HG03342 (cell line): Measurements from ENCODE around the gene EFHD1.

Experiments
- ATAC-seq: cut with Tn5 transposase; IDR thresholded peaks from one replicate; pipeline ENCODE4 v1.9.1; 2021; ENCODE audit warnings: mild to moderate bottlenecking, moderate library complexity; ENCODE audit not compliant: unreplicated experiment

EFHD1 gene

GRCh38 chr2:232633413-232634205 lies at the start of gene EFHD1:
EFHD1 (plus strand) TSS chr2:232633604; CDS start chr2:232633705, 101 bp downstream.
- ATAC-seq = no peak

DNA sequence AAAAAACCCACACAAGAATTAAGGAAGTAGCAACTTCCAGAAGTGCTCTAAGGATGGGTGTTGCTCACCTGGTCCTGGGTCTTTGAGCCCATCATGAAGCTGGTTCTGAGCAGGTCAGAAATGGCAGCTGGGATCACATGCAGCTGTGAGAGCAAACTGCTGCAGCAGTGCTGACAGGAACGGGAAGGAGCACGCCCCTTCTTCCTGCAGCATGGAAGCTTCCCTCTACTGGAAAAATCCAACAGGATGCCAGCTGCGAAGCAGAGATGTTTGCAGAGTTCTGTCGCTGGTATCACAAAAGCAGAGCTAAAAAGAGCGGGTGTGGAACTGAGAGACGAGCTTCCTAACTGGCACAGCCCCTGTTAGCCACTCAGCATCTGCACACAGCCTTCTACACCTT lies 49.2 kb upstream of the EFHD1 start:
- no peak for ATAC-seq

GRCh38 chr2:232586943-232587505 lies 46.4 kb upstream of the EFHD1 start:
- no peak for ATAC-seq

DNA sequence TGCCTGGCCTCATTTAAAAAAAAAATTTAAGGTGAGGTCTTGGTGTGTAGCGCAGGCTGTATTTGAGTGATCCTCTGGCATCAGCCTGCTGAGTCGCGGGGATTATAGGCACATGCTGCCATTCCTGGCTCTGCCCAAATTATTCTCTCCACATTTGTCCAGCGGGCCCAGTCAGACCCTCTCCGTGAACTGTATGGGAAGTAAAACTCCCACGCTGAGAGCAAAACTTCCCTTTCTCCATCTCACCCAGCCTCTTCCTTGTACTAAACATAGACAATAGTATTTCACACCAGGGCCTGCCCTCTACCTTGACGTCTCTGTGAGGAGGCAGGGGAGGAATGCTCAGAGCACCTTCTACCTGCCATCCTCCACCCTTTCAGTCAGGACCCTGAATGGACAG lies 45.9 kb upstream of the EFHD1 start:
- no peak for ATAC-seq

- no peak for ATAC-seq
Measured at GRCh38 chr2:232588031-232588430, 45.4 kb upstream of the EFHD1 start.

DNA sequence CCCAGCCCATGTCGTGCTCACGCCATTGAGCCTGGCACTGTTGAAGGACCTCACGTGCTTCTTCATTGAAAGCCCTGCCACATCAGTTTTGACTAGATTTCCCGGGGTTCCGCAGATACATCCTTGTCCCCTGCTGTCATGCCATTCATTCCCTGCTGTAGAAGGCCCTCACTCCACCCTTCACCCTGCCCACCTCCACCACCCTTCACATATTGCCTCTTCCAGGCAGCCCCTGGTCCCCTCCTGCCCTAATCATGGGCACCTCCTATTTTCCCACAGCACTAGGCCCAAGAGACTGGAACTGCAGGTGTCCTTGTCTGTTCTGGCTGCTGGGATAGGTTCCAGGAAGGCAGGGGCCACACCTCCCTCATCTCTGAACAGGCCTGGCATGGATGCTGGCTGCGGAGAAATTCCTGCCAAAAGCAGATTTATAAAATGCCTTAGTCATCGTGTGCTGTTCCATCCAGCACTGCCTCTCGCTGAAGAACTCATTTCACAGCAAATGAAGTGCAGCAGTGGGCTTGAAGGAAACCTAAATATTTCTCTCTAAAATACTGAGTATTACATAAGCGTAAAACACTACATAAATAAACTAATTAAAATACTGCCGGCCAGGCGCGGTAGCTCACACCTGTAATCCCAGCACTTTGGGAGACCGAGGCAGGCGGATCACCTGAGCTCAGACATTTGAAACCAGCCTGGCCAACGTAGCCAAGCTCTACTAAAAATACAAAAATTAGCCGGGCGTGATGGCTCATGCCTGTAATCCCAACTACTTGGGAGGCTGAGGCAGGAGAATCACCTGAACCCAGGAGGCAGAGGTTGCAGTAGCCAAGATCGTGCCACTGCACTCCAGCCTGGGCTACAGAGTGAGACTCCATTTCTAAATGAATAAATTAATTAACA lies 44.5 kb upstream of the EFHD1 start:
- ATAC-seq = no peak

GRCh38 chr2:232592772-232593395 lies 40.5 kb upstream of the EFHD1 start:
- ATAC-seq = no peak

- ATAC-seq = no peak
Measured at GRCh38 chr2:232593982-232594381, 39.4 kb upstream of the EFHD1 start.

DNA sequence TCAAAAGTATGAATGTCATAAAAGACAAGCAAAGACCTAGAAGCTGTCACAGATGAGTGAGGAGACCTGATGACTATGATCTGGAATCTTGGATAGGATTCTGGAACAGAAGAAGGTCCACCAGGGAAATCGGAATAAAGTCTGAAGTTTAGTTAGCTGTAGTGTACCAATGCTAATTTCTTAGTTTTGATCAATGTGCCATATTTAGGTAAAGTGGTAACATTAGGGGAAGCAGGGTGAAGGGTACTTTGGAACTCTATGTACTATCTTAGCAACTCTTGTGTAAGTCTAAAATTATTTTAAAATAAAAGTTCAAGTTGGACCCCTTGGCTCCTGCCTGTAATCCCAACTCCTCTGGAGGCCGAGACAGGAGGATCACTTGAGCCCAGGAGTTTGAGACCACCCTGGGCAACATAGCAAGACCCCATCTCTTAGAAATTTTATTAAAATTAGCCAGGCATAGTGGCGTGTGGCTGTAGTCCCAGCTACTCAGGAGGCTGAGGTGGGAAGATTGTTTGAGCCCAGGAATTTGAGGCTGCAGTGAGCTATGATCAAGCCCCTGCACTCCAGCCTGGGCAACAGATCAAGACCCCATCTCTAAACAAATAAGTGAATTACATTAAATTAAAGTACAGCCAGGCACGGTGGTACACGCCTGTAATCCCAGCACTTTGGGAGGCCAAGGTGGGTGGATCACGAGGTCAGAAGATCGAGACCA lies 35.9 kb upstream of the EFHD1 start:
- no peak for ATAC-seq

DNA sequence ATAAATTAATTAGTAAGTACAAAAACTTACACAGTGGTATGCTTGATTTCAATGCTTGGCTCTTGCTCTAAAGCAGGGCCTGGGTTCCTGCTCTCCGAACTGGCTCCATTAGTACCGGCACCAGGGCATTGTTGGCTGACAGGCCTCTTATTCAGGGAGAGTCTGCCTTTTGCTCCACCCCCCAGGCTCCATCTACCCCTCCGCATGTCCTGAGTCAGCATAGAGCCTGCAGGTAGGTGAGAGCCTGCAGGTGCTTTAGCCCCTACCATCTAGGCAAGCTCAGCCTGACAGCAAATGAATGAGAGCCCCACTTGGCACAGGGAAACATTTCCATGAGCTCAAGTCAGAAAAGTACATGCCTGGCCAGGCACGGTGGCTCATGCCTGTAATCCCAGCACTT lies 35.1 kb upstream of the EFHD1 start:
- ATAC-seq = no peak

DNA sequence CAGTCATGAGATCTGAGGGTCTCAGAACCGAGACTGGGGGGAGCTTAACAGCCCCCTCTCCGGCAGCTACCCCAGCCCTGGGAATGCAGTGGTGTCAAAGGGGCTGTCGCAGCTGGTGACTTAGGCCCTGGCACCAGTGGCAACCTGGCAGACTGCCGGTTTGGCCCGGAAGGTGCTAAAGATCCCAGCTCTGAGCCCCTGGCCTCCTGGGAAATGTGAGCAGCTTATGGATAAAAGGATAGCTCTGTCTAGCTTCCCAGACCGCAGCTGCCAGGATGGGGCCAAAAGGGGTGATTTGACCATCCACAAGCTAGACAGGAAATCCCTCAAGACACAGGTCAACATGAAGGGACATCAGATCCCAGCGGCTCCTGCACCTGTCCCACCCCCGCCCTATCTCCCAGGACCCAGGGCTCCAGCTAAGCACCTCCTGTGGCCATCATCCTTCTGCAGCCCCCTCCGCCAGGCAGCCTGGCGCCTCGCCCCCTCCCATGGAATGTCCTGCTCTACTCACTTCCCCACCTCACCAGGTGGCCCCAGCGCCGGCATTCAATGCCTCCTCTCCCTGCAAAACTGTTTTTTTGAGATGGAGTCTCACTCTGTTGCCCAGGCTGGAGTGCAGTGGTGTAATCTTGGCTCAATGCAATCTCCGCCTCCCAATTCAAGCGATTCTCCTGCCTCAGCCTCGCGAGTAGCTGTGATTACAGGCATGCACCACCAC lies 33.2 kb upstream of the EFHD1 start:
- ATAC-seq = no peak

DNA sequence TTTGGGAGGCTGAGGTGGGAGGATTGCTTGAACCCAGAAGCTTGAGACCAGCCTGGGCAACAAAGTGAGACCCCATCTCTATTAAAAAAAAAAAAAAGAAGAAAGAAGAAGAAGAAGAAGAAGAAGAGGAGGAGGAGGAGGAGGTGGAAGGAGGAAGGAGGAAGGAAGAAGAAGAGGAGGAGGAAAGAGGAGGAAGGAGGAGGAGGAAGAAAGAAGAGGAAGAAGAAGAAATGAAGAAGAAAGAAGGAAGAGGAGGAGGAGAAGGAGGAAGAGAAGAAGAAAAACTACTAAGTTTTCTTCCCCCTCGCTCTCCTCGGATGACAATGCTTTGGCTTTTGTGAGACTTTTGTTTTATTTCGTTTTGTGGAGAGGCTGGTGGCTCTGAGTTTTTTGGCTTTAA lies 30.1 kb upstream of the EFHD1 start:
- no peak for ATAC-seq

GRCh38 chr2:232604535-232604934 lies 28.9 kb upstream of the EFHD1 start:
- ATAC-seq = no peak

DNA sequence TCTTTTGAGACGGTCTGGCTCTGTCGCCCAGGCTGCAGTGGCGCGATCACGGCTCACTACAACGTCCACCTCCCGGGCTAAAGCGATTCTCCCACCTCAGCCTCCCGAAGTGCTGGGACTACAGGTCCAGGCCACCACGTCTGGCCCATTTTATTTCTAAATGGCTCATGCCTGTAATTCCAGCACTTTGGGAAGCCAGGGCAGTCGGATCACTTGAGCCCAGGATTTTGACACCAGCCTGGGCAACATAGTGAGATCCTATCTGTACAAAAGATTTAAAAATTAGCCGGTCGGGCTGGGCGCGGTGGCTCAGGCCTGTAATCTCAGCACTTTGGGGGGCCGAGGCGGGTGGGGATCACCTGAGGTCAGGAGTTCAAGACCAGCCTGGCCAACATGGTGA lies 26.4 kb upstream of the EFHD1 start:
- no peak for ATAC-seq

- ATAC-seq = no peak
Measured at GRCh38 chr2:232609607-232610006, 23.8 kb upstream of the EFHD1 start.

DNA sequence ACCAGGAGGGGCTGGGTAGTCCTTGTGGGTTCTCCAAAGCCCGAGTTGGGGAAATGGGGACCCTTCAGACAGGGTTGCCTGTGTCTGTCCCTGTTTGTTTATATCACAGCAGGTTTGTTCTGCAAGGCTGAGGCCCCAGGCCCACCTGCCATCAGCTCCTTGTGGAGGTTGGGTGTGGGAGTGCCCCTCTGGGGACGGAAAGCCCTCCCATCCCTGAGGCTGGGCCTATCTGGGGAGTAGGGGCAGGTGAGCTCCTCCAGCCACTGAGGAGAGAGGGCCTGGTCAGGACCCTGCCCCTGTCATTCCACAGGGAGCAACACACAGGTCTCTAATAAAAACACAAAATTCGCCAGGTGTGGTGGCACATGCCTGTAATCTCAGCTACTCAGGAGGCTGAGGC lies 23.3 kb upstream of the EFHD1 start:
- ATAC-seq = no peak

- no peak for ATAC-seq
Measured at GRCh38 chr2:232611061-232611460, 22.3 kb upstream of the EFHD1 start.

DNA sequence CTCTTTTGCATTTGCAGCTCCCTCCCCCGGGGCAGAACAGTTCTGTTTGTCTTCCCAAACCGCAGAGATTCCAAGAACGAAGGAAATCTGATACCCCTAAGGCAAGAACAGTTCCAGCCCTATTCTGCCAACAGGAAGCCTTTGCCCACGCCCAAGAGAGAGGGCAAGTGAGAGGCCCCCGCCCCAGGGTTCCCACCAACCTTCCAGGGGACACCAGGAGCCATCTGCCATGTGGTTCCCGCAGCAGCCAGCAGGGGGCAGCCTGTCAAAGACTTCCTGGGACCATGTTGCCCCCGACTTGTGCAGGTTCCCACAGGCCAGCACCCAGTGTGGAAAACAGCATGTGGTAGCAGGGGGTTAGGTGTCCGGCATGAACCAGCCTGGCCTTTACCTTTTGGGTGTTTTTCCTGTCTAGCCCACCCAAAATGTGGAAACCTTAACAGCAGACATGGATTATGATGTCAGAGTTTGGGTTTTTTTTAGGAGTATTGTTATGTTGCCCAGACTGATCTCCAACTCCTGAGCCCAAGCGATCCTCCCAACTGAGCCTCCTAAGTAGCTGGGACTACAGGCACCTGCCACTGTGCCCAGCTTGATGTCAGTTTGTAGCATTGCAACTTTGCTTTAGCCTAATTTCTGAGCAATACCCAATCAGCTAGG lies 21.7 kb upstream of the EFHD1 start:
- no peak for ATAC-seq

- no peak for ATAC-seq
Measured at GRCh38 chr2:232613538-232614134, 19.8 kb upstream of the EFHD1 start.
